Renal cortex interstitium (tissue), 15 donors: ENCODE results near the gene RPL28. TPM values are rescaled to one million over a fixed set of nuclear protein-coding genes. Genes with fewer than 3 reads are reported as not detected.

ENCODE experiments used
- DNase-seq, 11 donors: peaks; one replicate each; pipeline ENCODE4 v3.0.0-alpha.2; 2013; ENCODE audit warnings: low read depth in 9 of 11, low spot score in 4 of 11; ENCODE audit errors: extremely low read depth in 1 of 11
- long read RNA-seq, 16 experiments: transcript quantifications; one replicate each; lab custom pipeline, GENCODE V29; 2026
- polyA plus RNA-seq, 3 donors: library from polyadenylated mRNA; unstranded; fragments of 120-200 nt; gene quantifications; one replicate each; pipeline ENCODE4 v1.2.1, GENCODE V29; 2013; ENCODE audit not compliant: insufficient read length in 3 of 3

Gene RPL28
- 1,000 to 10,000 TPM in 2 of 3 donors, 100 to 1,000 TPM in 1; 762 to 1,286 (median 1,213) TPM for polyA plus RNA-seq
- long read RNA-seq, donor 1, full-length matches to known transcripts = 570 of 721 reads
- long read RNA-seq, donor 1, partial matches to known transcripts = 131 of 721 reads
- long read RNA-seq, donor 1, other reads (novel, unspliced or antisense) = 20 of 721 reads
- long read RNA-seq, donor 2, full-length matches to known transcripts = 681 of 961 reads
- long read RNA-seq, donor 2, partial matches to known transcripts = 250 of 961 reads
- long read RNA-seq, donor 2, other reads (novel, unspliced or antisense) = 30 of 961 reads
- long read RNA-seq, donor 3, full-length matches to known transcripts = 1,120 of 1,256 reads
- long read RNA-seq, donor 3, partial matches to known transcripts = 77 of 1,256 reads
- long read RNA-seq, donor 3, other reads (novel, unspliced or antisense) = 59 of 1,256 reads
- long read RNA-seq, donor 4, full-length matches to known transcripts = 681 of 758 reads
- long read RNA-seq, donor 4, partial matches to known transcripts = 41 of 758 reads
- long read RNA-seq, donor 4, other reads (novel, unspliced or antisense) = 36 of 758 reads
- long read RNA-seq, donor 5, full-length matches to known transcripts = 1,370 of 1,763 reads
- long read RNA-seq, donor 5, partial matches to known transcripts = 309 of 1,763 reads
- long read RNA-seq, donor 5, other reads (novel, unspliced or antisense) = 84 of 1,763 reads
- long read RNA-seq, donor 6, full-length matches to known transcripts = 881 of 1,047 reads
- long read RNA-seq, donor 6, partial matches to known transcripts = 131 of 1,047 reads
- long read RNA-seq, donor 6, other reads (novel, unspliced or antisense) = 35 of 1,047 reads
- long read RNA-seq, donor 7, full-length matches to known transcripts = 1,086 of 1,377 reads
- long read RNA-seq, donor 7, partial matches to known transcripts = 122 of 1,377 reads
- long read RNA-seq, donor 7, other reads (novel, unspliced or antisense) = 169 of 1,377 reads
- long read RNA-seq, donor 8, full-length matches to known transcripts = 1,645 of 2,041 reads
- long read RNA-seq, donor 8, partial matches to known transcripts = 280 of 2,041 reads
- long read RNA-seq, donor 8, other reads (novel, unspliced or antisense) = 116 of 2,041 reads
- long read RNA-seq, donor 9, full-length matches to known transcripts = 732 of 826 reads
- long read RNA-seq, donor 9, partial matches to known transcripts = 56 of 826 reads
- long read RNA-seq, donor 9, other reads (novel, unspliced or antisense) = 38 of 826 reads
- long read RNA-seq, donor 10, full-length matches to known transcripts = 999 of 1,159 reads
- long read RNA-seq, donor 10, partial matches to known transcripts = 106 of 1,159 reads
- long read RNA-seq, donor 10, other reads (novel, unspliced or antisense) = 54 of 1,159 reads
- long read RNA-seq, donor 11, full-length matches to known transcripts = 577 of 620 reads
- long read RNA-seq, donor 11, partial matches to known transcripts = 30 of 620 reads
- long read RNA-seq, donor 11, other reads (novel, unspliced or antisense) = 13 of 620 reads
- long read RNA-seq, donor 12, full-length matches to known transcripts = 428 of 542 reads
- long read RNA-seq, donor 12, partial matches to known transcripts = 107 of 542 reads
- long read RNA-seq, donor 12, other reads (novel, unspliced or antisense) = 7 of 542 reads
- long read RNA-seq, donor 13, full-length matches to known transcripts = 1,389 of 1,660 reads
- long read RNA-seq, donor 13, partial matches to known transcripts = 208 of 1,660 reads
- long read RNA-seq, donor 13, other reads (novel, unspliced or antisense) = 63 of 1,660 reads
- long read RNA-seq, donor 14, full-length matches to known transcripts = 639 of 721 reads
- long read RNA-seq, donor 14, partial matches to known transcripts = 52 of 721 reads
- long read RNA-seq, donor 14, other reads (novel, unspliced or antisense) = 30 of 721 reads
- long read RNA-seq, donor 15, full-length matches to known transcripts = 388 of 432 reads
- long read RNA-seq, donor 15, partial matches to known transcripts = 24 of 432 reads
- long read RNA-seq, donor 15, other reads (novel, unspliced or antisense) = 20 of 432 reads
- long read RNA-seq, donor 16, full-length matches to known transcripts = 1,722 of 1,924 reads
- long read RNA-seq, donor 16, partial matches to known transcripts = 128 of 1,924 reads
- long read RNA-seq, donor 16, other reads (novel, unspliced or antisense) = 74 of 1,924 reads

DNA sequence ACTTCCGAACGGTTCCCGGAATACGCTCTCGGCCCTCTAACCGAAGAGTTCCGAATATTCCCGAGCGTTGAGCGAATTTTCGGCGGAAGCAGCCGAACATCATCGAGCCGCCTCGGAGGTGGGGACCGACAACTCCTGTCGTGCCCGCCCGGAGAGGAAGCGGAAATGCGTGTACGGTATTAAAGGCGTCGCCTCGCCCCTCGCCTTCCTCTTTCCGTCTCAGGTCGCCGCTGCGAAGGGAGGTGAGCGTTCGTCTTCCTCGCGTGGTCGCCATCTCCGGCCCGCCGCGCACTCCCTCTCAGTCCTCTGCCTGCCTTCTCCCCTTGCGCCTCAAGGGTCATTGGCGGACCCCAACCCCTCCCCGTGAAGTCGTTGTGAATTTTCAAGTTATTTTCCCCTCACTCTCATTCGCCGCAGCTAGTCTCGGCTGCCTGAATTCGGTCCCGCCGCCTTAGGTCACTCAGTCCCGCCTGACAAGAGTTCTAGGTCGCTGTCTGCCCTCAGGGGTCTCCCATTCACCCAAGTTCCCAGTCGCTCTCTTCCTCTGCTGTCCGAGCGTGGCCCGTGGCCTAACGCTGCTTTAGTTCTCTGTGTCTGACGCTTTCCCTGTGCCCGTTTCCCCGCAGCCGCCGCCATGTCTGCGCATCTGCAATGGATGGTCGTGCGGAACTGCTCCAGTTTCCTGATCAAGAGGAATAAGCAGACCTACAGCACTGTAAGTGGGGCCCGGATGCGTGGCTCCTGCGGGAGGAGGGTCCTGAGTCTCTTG lies at the start of gene RPL28:
Gene RPL28 (plus strand): TSS at position 209 of the 769 bp plus-strand sequence. CDS start 426 bp downstream, at position 635.
- peak; percentile 95 to 99 (median 98) for DNase-seq

DNA sequence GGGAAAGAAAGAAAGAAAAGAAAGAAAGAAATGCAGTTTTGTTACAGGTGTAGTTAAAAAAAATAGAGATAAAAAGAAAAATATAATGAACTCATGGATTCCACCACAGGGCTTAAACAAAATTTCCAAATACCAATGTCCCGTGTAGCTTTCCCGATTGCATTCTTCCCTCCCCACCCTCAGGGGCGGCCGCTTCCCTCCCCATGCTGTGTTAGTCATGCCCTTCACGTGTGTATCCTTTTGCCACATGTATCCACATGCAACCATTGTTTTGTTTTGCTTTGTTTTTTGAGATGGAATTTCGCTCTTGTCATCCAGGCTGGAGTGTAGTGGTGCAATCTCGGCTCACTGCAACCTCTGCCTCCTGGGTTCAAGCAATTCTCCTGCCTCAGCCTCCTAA lies 49.6 kb upstream of the RPL28 start:
- DNase-seq = no peak

DNA sequence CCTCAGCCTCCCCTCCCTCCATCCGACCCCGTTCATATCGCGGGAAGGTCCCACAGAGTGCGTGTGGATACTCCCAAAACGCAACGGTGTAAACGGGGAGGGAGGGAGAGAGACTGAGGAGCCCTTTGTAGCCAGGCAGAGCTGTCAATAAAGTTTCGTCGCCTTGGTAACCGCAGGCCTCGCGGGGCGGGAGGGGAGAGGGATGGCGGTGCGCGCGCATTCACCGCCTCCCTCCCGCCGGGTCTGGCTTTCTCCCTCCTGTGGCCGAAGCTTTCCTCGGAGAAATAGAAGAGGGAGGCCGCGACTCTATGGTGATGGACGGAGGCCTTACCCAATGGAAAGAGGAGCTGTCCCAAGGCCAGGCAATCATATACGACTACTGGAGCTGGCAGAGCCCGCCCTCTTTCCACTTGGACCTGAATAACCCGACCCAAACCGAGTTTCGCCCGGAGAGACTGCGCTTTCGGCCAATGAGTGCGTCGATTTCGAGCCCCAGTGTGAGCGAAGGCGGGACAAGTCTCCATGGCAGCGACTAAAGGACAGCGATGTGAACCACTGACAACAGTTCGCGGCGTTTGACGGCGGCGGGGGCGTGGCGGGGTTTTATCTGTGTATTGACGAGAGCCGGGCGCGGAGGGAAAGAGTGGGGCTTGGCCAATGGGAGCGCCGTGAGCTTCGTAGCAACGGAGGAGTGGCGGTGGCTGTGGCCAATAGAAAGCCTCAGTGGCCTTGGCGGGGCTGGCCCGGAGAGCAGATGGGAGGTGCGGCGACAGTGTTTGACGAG lies 46.4 kb upstream of the RPL28 start, which contains the start of gene KMT5C:
Gene KMT5C (plus strand): TSS at position 772 of the 784 bp plus-strand sequence. CDS start 2,061 bp downstream, outside the sequence.
- DNase-seq = peak; percentile 100

DNA sequence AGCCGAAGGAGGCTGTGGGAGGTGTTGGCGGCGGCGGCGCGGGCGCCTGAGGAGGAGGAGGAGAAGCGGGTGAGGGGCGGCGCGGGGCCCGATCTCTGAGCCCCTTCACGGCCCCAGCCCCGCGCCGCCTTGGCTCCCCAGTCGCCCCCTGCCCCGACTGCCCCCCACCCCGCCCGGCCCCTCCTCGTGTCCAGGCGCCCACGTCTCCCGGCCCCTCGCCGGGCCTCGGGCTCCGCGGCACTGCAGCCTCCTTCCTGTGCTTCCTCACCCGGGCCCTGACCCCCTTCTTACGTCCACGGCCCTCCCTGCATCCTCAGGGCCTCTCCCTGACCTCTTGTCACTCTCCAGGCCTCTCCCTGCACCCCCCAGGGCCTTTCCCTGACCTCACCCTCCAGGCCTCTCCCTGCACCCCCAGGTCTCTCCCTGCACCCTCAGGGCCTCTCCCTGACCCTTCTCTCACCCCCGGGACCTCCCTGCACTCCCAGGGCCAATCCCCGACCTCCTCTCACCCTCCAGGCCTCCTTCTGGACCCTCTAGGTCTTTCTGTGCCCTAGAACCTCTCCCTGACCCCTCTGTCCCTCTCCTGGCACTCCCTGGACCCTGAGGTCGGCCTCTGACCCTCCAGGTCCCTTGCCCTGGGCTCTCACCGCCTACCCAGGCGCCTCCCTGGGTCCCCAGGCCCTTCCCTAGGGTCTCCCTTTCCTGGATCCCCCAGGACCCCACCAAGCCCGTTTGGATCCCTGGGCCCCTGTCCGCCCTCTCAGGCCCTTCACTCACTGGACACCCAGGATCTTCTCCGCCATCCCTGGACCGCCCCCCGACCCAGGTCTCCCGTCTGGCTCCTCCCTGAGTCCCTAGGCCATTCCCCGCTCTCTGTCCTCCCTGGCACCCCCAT lies 45.6 kb upstream of the RPL28 start:
- DNase-seq = no peak

DNA sequence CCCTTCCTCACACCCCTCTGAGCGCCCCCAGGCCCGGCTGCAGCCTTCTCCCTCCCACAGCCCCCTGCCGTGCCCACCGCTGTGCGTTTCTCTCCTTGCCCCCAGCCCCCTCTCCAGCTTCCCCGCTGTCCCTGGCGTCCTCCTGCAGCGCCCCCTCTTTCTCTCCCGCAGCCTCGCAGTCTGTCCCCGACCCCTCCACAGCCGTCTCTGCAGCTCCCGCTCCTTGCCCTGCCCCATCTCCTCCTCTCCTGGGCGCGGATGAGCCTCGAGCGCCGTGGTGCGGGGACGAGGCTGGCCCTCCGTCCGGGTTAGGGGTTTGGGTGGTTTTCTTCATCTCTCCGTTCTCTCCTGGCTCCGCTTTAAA lies 45.0 kb upstream of the RPL28 start:
- DNase-seq = peak in 1 of 11 donors; percentile 37

DNA sequence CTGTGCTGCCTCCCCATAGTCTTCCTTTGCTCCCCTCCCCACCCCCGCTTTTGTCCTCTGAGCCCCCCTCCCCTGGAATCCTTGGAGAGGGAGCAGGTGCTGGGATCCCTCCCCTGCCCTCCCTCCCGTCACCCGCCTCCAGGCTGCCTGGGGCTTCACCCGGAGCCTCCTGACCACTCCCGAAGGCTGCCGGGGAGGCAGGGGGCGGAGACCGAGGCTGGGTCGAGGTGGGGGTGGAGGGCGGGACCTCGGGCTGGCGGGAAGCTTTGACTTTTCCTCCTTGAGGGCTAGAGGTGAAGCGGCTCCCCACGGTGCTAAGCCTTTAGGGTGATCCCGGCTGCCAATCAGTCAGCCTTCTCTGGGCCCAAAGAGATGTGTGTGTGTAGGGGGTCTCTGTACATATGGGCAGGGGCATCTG lies 44.6 kb upstream of the RPL28 start:
- peak in 6 of 11 donors; percentile 45 to 74 (median 60) for DNase-seq

DNA sequence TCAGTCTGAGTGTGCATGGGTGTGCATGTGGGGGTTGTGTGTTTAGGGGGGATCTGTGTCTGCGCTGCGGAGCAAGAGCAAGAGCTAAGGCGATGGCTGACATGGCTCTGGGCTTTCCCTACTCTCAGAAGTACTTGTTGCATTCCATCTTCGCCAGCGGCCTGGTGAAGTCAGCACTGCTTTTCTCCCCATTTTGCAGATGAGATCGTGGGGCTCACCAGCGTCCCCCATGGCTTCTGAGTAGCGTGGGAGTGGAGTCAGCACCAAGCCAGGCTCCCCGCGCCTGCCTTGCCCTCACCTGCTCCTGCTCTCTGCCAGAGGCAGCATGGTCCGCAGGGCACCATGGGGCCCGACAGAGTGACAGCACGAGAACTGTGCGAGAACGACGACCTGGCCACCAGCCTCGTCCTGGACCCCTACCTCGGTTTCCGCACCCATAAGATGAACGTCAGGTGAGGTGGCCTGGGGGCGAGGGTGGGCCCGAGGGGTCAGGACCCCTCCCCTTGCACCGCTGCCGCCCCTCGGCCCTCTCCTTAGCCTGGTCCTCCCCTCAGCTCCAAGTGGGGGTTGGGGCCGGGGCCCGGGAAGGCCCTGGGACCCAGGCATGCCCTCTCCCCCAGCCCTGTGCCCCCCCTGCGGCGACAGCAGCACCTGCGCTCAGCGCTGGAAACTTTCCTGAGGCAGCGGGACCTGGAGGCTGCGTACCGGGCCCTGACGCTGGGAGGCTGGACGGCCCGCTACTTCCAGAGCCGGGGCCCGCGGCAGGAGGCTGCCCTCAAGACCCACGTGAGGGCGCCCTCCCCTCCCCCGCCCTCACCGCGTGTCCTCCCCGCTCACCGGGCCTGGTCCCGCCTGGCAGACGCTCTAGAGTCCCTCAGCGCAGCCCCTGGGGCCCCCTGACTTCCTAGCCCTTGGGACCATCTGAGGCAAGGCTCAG lies 43.9 kb upstream of the RPL28 start:
- no peak for DNase-seq

DNA sequence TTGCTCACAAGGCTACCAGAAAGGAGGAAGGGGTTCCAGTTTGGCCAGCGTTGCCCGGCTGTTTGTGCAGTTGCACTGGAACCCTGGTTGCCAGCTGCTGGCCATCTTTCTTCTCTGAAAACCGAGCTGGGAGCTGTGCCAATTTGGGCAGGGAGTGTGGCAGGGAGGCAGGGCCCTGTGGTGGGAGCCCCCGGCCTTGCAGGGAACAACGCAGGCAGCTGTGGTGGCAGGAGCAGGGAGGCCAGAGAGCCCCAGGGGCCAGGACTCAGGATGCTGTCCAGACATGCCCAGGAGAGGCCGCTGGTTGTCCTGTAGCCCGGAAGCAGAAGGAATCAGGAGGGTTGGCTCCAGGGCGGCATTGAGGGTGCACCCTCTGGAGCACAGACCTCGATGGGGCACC lies 41.3 kb upstream of the RPL28 start:
- DNase-seq = no peak

DNA sequence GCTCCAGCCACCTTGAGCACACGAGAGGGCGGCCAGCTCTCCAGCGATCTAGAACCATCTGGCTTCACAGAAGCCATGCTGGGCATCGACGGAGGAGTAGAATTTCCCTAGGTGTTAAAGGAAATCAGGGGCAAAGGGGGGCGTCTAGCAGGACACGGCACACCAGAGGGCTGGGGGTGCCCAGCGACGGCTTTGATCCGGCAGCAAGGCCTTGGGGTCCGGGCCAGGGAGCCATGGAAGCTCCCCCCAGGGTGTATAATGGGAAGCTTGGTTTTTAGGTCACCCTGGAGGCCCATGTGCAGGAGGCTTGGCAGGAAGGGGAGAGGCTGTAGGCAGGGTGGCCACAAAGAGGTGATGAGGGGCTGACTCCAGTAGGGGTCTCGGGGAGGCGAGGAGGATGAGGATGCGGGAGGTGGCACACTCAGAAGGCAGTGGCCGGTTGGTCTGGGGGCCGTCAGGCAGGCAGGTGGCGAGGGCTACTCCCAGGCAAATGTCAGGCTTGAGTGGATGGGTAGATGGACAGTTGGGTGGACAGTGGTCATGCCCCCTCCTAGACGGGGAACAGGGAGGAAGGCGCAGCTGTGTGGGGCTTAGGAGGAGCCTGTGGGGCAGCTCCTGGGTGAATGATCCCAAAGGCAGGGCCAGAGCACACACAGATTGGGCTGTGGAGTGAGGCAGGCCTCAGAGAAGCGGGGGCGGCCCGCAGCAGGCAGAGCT lies 40.5 kb upstream of the RPL28 start:
- DNase-seq = no peak

DNA sequence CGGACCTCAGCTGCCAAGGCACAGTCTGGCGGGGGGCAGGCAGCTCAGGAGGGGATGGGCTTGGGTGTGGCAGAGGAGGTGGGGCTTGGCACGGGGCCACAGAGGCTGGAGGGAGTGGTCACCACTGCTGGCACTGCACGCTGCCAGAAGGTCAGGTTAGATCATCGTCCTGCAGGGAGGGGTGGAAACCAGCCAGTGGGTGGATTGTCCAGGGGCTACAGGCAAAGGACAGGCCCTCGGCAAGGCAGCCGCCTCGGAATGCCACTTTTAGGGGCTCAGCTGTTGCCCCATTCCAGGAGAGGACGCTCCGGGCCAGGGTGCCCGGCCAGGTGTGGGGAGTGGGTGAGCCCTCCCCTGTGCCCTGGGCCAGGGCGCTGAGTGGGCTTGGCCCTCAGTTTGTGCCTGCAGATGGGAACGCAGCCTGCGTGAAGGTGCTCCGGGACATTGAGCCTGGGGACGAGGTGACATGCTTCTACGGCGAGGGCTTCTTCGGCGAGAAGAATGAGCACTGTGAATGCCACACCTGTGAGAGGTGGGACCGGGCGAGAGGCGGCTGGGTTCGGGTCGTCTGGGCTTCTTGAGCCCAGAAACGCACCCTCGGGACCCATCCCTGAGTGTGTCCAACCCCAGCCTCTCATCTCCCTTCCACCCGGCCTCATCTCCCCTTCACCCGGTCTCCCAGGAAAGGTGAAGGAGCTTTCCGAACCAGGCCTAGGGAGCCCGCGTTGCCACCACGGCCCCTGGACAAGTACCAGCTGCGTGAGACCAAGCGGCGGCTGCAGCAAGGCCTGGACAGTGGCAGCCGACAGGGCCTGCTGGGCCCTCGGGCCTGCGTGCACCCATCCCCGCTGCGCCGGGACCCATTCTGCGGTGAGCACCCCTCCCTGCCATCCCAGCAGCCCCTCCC lies 39.7 kb upstream of the RPL28 start:
- no peak for DNase-seq

DNA sequence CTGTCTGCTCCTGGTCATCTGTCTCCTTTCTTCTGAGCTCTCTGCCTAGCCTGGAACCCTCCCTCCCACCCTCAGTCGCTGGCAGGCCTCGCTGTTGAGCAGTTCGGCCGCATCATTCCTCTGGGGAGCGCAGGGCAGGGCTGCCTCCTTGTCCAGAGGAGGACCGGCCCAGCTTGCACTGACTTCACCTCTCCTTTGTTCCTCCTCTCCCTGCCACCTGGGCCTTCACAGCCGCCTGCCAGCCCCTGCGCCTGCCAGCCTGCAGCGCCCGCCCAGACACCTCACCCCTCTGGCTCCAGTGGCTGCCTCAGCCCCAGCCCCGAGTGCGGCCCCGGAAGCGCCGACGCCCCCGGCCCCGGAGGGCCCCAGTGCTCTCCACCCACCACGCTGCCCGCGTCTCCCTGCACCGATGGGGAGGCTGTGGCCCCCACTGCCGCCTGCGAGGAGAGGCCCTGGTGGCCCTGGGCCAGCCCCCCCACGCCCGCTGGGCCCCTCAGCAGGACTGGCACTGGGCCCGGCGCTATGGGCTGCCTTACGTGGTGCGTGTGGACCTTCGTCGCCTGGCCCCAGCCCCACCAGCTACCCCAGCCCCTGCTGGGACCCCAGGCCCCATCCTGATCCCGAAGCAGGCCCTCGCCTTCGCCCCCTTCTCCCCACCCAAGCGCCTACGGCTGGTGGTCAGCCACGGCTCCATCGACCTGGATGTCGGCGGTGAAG lies 38.8 kb upstream of the RPL28 start:
- DNase-seq = no peak
